ENCODE measurements around the gene EXOC2.

EXOC2 gene

GRCh38 chr6:622462-622861 lies 70.5 kb downstream of the EXOC2 start:
- TF ChIP-seq CTCF (conservative IDR thresholded peaks at IDR 0.05) = no peak
- no peak overlapping the region for H3K27ac ChIP-seq

GRCh38 chr6:621931-622330 lies 71.0 kb downstream of the EXOC2 start:
- no peak for TF ChIP-seq CTCF (conservative IDR thresholded peaks at IDR 0.05)
- H3K27ac ChIP-seq = no peak overlapping the region

GRCh38 chr6:620950-621349 lies 72.0 kb downstream of the EXOC2 start:
- TF ChIP-seq CTCF (conservative IDR thresholded peaks at IDR 0.05) = no peak
- H3K27ac ChIP-seq = no peak overlapping the region

GRCh38 chr6:620166-620565 lies 72.8 kb downstream of the EXOC2 start:
- no peak for TF ChIP-seq CTCF (conservative IDR thresholded peaks at IDR 0.05)
- no peak overlapping the region for H3K27ac ChIP-seq

- TF ChIP-seq CTCF (conservative IDR thresholded peaks at IDR 0.05) = peak; percentile 46
- no peak overlapping the region for H3K27ac ChIP-seq
These were observed 75.4 kb downstream of the EXOC2 start for GRCh38 chr6:617456-618100.

- TF ChIP-seq CTCF (conservative IDR thresholded peaks at IDR 0.05) = no peak
- H3K27ac ChIP-seq = no peak overlapping the region
These were observed 79.0 kb downstream of the EXOC2 start for GRCh38 chr6:613981-614380.

GRCh38 chr6:611928-612327 lies 81.0 kb downstream of the EXOC2 start:
- TF ChIP-seq CTCF (conservative IDR thresholded peaks at IDR 0.05) = no peak
- no peak overlapping the region for H3K27ac ChIP-seq

All from VCaP (cell line).